H9 (cell line): ENCODE data around the gene AP3S2. TPM values are rescaled to one million over a fixed set of nuclear protein-coding genes. Genes with fewer than 3 reads are reported as not detected.

ENCODE experiments used
- DNase-seq: peaks from one replicate; pipeline ENCODE4 v3.0.0-alpha.2; 2017
- H2AFZ ChIP-seq: one replicate; pipeline ENCODE4 v1.6.1; 2013; ENCODE audit warnings: mild to moderate bottlenecking, low read length, control low read depth, moderate library complexity
- H2AK5ac ChIP-seq: 2 replicates; pipeline ENCODE4 v1.6.1; 2013; ENCODE audit warnings: low read length, control low read depth, mixed read lengths; ENCODE audit not compliant: insufficient read length
- H2BK120ac ChIP-seq: one replicate; pipeline ENCODE4 v1.6.1; 2013; ENCODE audit warnings: low read depth, mild to moderate bottlenecking, low read length, control low read depth, inconsistent platforms; ENCODE audit not compliant: poor library complexity, severe bottlenecking
- H2BK12ac ChIP-seq: 2 replicates; pipeline ENCODE4 v1.6.1; 2013; ENCODE audit warnings: low read length, control low read depth, mixed read lengths, low read depth; ENCODE audit not compliant: insufficient read length
- H2BK15ac ChIP-seq: 2 replicates; pipeline ENCODE4 v1.6.1; 2013; ENCODE audit warnings: low read depth, low read length, control low read depth
- H2BK20ac ChIP-seq: one replicate; pipeline ENCODE4 v1.6.1; 2013; ENCODE audit warnings: low read depth, mild to moderate bottlenecking, low read length, control low read depth, inconsistent platforms; ENCODE audit not compliant: poor library complexity, severe bottlenecking
- H2BK5ac ChIP-seq: 2 replicates; pipeline ENCODE4 v1.6.1; 2013; ENCODE audit warnings: low read length, control low read depth, mixed read lengths; ENCODE audit not compliant: insufficient read length
- H3K14ac ChIP-seq: 2 replicates; pipeline ENCODE4 v1.6.1; 2013; ENCODE audit warnings: low read length, control low read depth; ENCODE audit not compliant: insufficient read depth
- H3K18ac ChIP-seq: 2 replicates; pipeline ENCODE4 v1.6.1; 2013; ENCODE audit warnings: low read depth, mild to moderate bottlenecking, mixed read lengths, low read length, control low read depth; ENCODE audit not compliant: insufficient read length
- H3K23ac ChIP-seq: 2 replicates; pipeline ENCODE4 v1.6.1; 2013; ENCODE audit warnings: low read length, control low read depth, mixed read lengths, low read depth; ENCODE audit not compliant: insufficient read length
- H3K23me2 ChIP-seq: 2 replicates; pipeline ENCODE4 v1.6.1; 2013; ENCODE audit warnings: low read depth, mild to moderate bottlenecking, mixed read lengths, low read length, control low read depth; ENCODE audit not compliant: insufficient read length, poor library complexity, severe bottlenecking
- H3K27ac ChIP-seq: 2 replicates; pipeline ENCODE4 v1.5.1; 2013; ENCODE audit warnings: low read length, control low read depth, mixed read lengths, low read depth; ENCODE audit not compliant: insufficient read length
- H3K27me3 ChIP-seq: 2 replicates; pipeline ENCODE4 v1.6.1; 2013; ENCODE audit warnings: low read length, control low read depth, inconsistent platforms; ENCODE audit not compliant: insufficient read depth
- H3K4ac ChIP-seq: 2 replicates; pipeline ENCODE4 v1.6.1; 2013; ENCODE audit warnings: low read depth, mild to moderate bottlenecking, control low read depth, inconsistent platforms, low read length, moderate library complexity
- H3K4me1 ChIP-seq: 2 replicates; pipeline ENCODE4 v1.6.1; 2013; ENCODE audit warnings: low read length, control low read depth, inconsistent platforms; ENCODE audit not compliant: insufficient read depth
- H3K4me2 ChIP-seq: 2 replicates; pipeline ENCODE4 v1.6.1; 2013; ENCODE audit warnings: low read length, control low read depth, mixed read lengths; ENCODE audit not compliant: insufficient read length, insufficient read depth
- H3K56ac ChIP-seq: 2 replicates; pipeline ENCODE4 v1.6.1; 2013; ENCODE audit warnings: low read depth, mild to moderate bottlenecking, mixed read lengths, low read length, control low read depth; ENCODE audit not compliant: insufficient read length
- H3K79me1 ChIP-seq: 2 replicates; pipeline ENCODE4 v1.6.1; 2013; ENCODE audit warnings: low read depth, mild to moderate bottlenecking, moderate library complexity, low read length, control low read depth, inconsistent platforms; ENCODE audit not compliant: insufficient read depth, poor library complexity, severe bottlenecking
- H3K79me2 ChIP-seq: 2 replicates; pipeline ENCODE4 v1.6.1; 2013; ENCODE audit warnings: low read length, control low read depth, inconsistent platforms; ENCODE audit not compliant: insufficient read depth
- H3K9ac ChIP-seq: 2 replicates; pipeline ENCODE4 v1.6.1; 2013; ENCODE audit warnings: low read length, control low read depth, mixed read lengths; ENCODE audit not compliant: insufficient read length; ENCODE audit errors: extremely low read depth
- H3K9me3 ChIP-seq: one replicate; pipeline ENCODE4 v1.6.1; 2013; ENCODE audit warnings: low read depth, low read length, inconsistent platforms; ENCODE audit not compliant: control insufficient read depth
- H3T11ph ChIP-seq: one replicate; pipeline ENCODE4 v1.6.1; 2013; ENCODE audit warnings: mild to moderate bottlenecking, low read length, control low read depth, inconsistent platforms
- H4K20me1 ChIP-seq: one replicate; pipeline ENCODE4 v1.6.1; 2013; ENCODE audit not compliant: control insufficient read depth, insufficient read length, insufficient read depth
- H4K5ac ChIP-seq: 2 replicates; pipeline ENCODE4 v1.6.1; 2013; ENCODE audit warnings: low read depth, mild to moderate bottlenecking, mixed read lengths, low read length, control low read depth; ENCODE audit not compliant: insufficient read length
- H4K8ac ChIP-seq: replicated peaks from 2 replicates; pipeline ENCODE4 v1.6.1; 2013; ENCODE audit warnings: low read length, control low read depth, mixed read lengths, low read depth; ENCODE audit not compliant: insufficient read length
- H4K91ac ChIP-seq: 2 replicates; pipeline ENCODE4 v1.6.1; 2013; ENCODE audit warnings: low read depth, mild to moderate bottlenecking, moderate library complexity, mixed read lengths, low read length, control low read depth; ENCODE audit not compliant: insufficient read length
- H3K27ac Mint-ChIP-seq, 3 experiments: 2 replicates in 2 of 3; 3 replicates in 1 of 3; pipeline ENCODE4 v1.8.0; 2020 to 2021; ENCODE audit warnings: mixed read lengths in 3 of 3, mild to moderate bottlenecking in 1 of 3, moderate library complexity in 1 of 3
- H3K27me3 Mint-ChIP-seq: 2 replicates; pipeline ENCODE4 v1.8.0; 2021; ENCODE audit warnings: low read depth, mild to moderate bottlenecking, moderate library complexity, mixed read lengths
- H3K36me3 Mint-ChIP-seq, 3 experiments: 2 replicates in 2 of 3; 3 replicates in 1 of 3; pipeline ENCODE4 v1.8.0; 2020 to 2021; ENCODE audit warnings: low read depth in 3 of 3, mixed read lengths in 3 of 3; ENCODE audit not compliant: insufficient read depth in 1 of 3
- H3K4me1 Mint-ChIP-seq, 2 experiments: 2 replicates each; pipeline ENCODE4 v1.8.0; 2020; ENCODE audit warnings: mixed read lengths in 2 of 2
- H3K4me3 Mint-ChIP-seq, 2 experiments: 2 replicates in 1 of 2; 3 replicates in 1 of 2; pipeline ENCODE4 v1.8.0; 2020 to 2021; ENCODE audit warnings: mild to moderate bottlenecking in 2 of 2, mixed read lengths in 2 of 2, moderate library complexity in 1 of 2
- H3K9me3 Mint-ChIP-seq, 2 experiments: 2 replicates in 1 of 2; 3 replicates in 1 of 2; pipeline ENCODE4 v1.8.0; 2020; ENCODE audit warnings: mild to moderate bottlenecking in 2 of 2, mixed read lengths in 2 of 2, moderate library complexity in 1 of 2
- WGBS: extraction: QIAGEN DNeasy Blood & Tissue Kit; methylation state at CpG from one replicate; pipeline ENCODE4 v1.1.7; 2013; ENCODE audit warnings: missing lambda C conversion rate, low lambda C conversion rate, mixed read lengths; ENCODE audit not compliant: insufficient read length; ENCODE audit errors: extremely low coverage; 5-methylcytosine and 5-hydroxymethylcytosine counted together
- total RNA-seq: library from RNA; stranded (reverse); gene quantifications from 2 replicates; pipeline ENCODE4 v1.2.1, GENCODE V29; 2021
- TF ChIP-seq, protein P1 (sequence below): fragments of 200-600 bp; sonication (generic); conservative IDR thresholded peaks from 3 replicates; pipeline ENCODE4 v1.8.0; 2021; ENCODE audit warnings: antibody characterized with exemption, mild to moderate bottlenecking

AP3S2 gene
- total RNA-seq, 1 experiment from 2014 or later = 33.9 TPM

DNA sequence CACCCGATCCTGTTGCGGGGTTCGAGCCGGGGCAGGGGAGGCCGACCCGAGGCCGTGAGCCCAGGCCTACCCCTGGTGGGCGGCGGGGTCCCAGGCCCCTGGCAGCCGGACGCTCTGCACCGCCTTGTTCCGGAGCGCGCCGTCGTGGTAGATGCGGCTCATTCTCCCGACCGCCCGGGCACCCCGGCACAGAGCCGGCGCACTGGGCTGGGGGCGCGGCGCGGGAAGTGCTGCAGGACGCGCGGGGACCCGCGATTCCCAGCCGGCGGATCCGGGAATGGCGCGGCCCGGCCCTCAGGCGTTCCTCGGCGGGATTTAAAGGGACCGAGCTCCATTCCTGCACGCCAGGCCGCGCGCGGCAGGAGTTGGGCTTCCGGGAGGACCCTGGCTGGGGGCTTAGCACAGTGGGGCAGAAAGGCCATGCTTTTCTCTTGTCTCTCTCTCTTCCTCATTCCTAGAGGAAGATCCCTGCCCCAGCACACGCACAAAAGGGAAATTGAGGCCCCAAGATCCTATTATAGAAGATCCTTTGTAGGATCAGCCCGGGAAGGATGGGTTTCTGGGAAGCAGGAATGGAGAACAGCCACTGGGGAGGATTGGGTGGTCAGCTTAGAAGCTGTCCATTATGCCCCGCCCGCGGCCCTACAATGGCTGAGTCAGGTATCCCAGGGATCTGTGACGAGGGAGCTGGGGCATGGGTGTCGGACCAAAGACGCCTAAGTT, 19.0 kb upstream of the AP3S2 start, which contains the start of gene ARPIN:
Gene ARPIN (minus strand): TSS at position 279 of the 723 bp plus-strand sequence. CDS start 117 bp downstream, at position 162.
- peak within 1 kb of the TSS; percentile 74 for H2AFZ ChIP-seq
- H4K5ac ChIP-seq = no peak within 1 kb of the TSS
- Mint-ChIP-seq H3K36me3 (no peaks in the 10 kb centered on the region), H3K4me1 (peaks cover 11 to 18% of the 10 kb centered on the region in 2 experiments), H3K9me3 (no peaks in the 10 kb centered on the region), H3K27ac (peak within 1 kb of the TSS in 1 of 3 experiments; percentile 56; a peak in 2 of 7 replicates), H3K4me3 (peak within 1 kb of the TSS; percentile 78 to 79), H3K27me3 (peaks cover 11% of the 10 kb centered on the region)
- no peaks in the 10 kb centered on the region for H3K9me3 ChIP-seq
- no peak within 1 kb of the TSS for H3K56ac ChIP-seq
- H2BK120ac ChIP-seq = no peak within 1 kb of the TSS
- TF ChIP-seq, protein P1, sequence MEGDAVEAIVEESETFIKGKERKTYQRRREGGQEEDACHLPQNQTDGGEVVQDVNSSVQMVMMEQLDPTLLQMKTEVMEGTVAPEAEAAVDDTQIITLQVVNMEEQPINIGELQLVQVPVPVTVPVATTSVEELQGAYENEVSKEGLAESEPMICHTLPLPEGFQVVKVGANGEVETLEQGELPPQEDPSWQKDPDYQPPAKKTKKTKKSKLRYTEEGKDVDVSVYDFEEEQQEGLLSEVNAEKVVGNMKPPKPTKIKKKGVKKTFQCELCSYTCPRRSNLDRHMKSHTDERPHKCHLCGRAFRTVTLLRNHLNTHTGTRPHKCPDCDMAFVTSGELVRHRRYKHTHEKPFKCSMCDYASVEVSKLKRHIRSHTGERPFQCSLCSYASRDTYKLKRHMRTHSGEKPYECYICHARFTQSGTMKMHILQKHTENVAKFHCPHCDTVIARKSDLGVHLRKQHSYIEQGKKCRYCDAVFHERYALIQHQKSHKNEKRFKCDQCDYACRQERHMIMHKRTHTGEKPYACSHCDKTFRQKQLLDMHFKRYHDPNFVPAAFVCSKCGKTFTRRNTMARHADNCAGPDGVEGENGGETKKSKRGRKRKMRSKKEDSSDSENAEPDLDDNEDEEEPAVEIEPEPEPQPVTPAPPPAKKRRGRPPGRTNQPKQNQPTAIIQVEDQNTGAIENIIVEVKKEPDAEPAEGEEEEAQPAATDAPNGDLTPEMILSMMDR = no peak
- H3K27ac ChIP-seq = no peak within 1 kb of the TSS
- no CpG with 5 or more reads among the region's 57 CpGs for WGBS
- H3K18ac ChIP-seq = peak within 1 kb of the TSS; percentile 61
- no peak within 1 kb of the TSS for H2AK5ac ChIP-seq
- no peaks in the 10 kb centered on the region for H3K4me1 ChIP-seq
- H3K23me2 ChIP-seq = peaks cover 7% of the 10 kb centered on the region
- H3T11ph ChIP-seq = no peak within 1 kb of the TSS
- peaks cover 2% of the 10 kb centered on the region; the same call in 1 of the 2 replicates for H3K27me3 ChIP-seq
- no peak within 1 kb of the TSS for H4K91ac ChIP-seq
- peak within 1 kb of the TSS; percentile 54 for H3K4me2 ChIP-seq
- H3K14ac ChIP-seq = peak within 1 kb of the TSS; percentile 92; the same call in 1 of the 2 replicates
- no peak within 1 kb of the TSS for H2BK20ac ChIP-seq
- H3K4ac ChIP-seq = no peak within 1 kb of the TSS
- H3K23ac ChIP-seq = no peak within 1 kb of the TSS
- H4K8ac ChIP-seq = no peak within 1 kb of the TSS
- no peak within 1 kb of the TSS for H2BK5ac ChIP-seq
- no peak within 1 kb of the TSS; the same call in 1 of the 2 replicates for H2BK15ac ChIP-seq
- DNase-seq = peak; percentile 58
- no peak within 1 kb of the TSS for H2BK12ac ChIP-seq
- H3K79me1 ChIP-seq = no peaks in the 10 kb centered on the region
- H3K9ac ChIP-seq = peak within 1 kb of the TSS; percentile 53
- H4K20me1 ChIP-seq = no peaks in the 10 kb centered on the region
- no peaks in the 10 kb centered on the region for H3K79me2 ChIP-seq
